ENCODE data around the gene COL21A1.

DNA sequence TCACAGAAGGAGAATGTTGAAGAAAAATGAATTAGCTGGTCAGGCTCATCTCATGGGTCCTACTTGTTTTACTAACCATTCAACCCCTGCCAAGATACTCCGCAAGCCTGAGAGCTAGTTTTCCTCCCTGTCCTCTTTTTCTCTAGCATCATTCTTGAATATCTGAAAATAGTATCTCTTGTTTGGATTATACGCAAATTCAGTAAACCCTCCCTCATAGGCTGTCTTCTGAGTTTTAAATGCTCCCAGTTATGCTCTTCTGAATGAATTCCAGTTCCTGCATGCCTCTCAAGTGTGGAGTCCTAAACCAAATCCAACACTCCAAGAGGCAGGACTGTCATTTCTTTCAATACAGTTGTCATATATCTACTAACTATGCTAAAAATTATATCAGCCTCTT lies 99.6 kb downstream of the COL21A1 start:
- TF ChIP-seq, protein P1, sequence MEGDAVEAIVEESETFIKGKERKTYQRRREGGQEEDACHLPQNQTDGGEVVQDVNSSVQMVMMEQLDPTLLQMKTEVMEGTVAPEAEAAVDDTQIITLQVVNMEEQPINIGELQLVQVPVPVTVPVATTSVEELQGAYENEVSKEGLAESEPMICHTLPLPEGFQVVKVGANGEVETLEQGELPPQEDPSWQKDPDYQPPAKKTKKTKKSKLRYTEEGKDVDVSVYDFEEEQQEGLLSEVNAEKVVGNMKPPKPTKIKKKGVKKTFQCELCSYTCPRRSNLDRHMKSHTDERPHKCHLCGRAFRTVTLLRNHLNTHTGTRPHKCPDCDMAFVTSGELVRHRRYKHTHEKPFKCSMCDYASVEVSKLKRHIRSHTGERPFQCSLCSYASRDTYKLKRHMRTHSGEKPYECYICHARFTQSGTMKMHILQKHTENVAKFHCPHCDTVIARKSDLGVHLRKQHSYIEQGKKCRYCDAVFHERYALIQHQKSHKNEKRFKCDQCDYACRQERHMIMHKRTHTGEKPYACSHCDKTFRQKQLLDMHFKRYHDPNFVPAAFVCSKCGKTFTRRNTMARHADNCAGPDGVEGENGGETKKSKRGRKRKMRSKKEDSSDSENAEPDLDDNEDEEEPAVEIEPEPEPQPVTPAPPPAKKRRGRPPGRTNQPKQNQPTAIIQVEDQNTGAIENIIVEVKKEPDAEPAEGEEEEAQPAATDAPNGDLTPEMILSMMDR (IDR thresholded peaks at IDR 0.05), result no peak
- no peak for TF ChIP-seq POLR2A (IDR thresholded peaks at IDR 0.05)

All from vagina (tissue), 2 donors.